ENCODE data around the gene TSPAN16. TPM values are rescaled to one million over a fixed set of nuclear protein-coding genes. Genes with fewer than 3 reads are reported as not detected.

The TSPAN16 gene
- polyA plus RNA-seq, 6 donors from 2014 or later = not detected

GRCh38 chr19:11261971-11262839 is 33.8 kb upstream of the TSPAN16 start, which contains the start of gene DOCK6:
Gene DOCK6 (minus strand): TSS chr19:11262524. CDS start chr19:11262440, 84 bp downstream.
- peak within 1 kb of the TSS; percentile 76 to 94 (median 84) for H3K4me3 Mint-ChIP-seq
- peaks cover 8 to 58% (median 25%) of the 10 kb centered on the region in 3 donors for H3K27me3 Mint-ChIP-seq
- H3K4me1 Mint-ChIP-seq = peaks cover 0 to 13% (median 4%) of the 10 kb centered on the region in 3 donors
- H3K27ac Mint-ChIP-seq = peak within 1 kb of the TSS in 3 of 6 donors; percentile 12 to 39 (median 14)
- H3K9me3 Mint-ChIP-seq = peaks cover 0 to 3% (median 0%) of the 10 kb centered on the region in 7 donors
- ATAC-seq (ENCODE audit: low read depth in 2 of 2) = peak; percentile 63 to 65
- peak; percentile 8 for DNase-seq
- no peaks in the 10 kb centered on the region for H3K36me3 Mint-ChIP-seq

DNA sequence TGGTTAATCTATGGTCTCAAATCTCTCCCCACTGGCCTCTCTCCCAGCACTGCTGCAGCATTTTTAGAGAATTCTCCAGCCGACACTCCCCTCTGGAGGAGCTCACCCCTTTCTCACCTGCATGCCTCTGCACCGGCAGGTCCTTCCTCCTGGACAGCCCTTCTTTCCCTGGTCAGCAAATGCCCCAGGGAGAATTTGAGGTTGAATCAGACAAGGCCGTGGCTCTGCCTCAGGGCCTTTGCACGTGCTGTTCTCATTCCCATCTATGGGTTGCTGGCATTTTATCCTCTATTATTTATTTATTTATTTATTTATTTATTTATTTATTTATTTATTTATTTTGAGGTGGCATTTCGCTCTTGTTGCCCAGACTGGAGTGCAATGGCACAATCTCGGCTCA is 32.2 kb upstream of the TSPAN16 start:
- Mint-ChIP-seq H3K27ac (no peak overlapping the region), H3K4me3 (peak overlapping the region in 4 of 8 donors; percentile 76 to 84 (median 80)), H3K9me3 (peaks cover 0 to 3% (median 0%) of the 10 kb centered on the region in 7 donors), H3K36me3 (no peaks in the 10 kb centered on the region), H3K4me1 (peaks cover 0 to 14% (median 4%) of the 10 kb centered on the region in 3 donors), H3K27me3 (peaks cover 8 to 66% (median 40%) of the 10 kb centered on the region in 3 donors)
- no peak for DNase-seq
- no peak for ATAC-seq (ENCODE audit: low read depth in 2 of 2)

- no peak for ATAC-seq (ENCODE audit: low read depth in 2 of 2)
- peak overlapping the region in 1 of 6 donors; percentile 94 for H3K27ac Mint-ChIP-seq
- peaks cover 12 to 67% (median 43%) of the 10 kb centered on the region in 3 donors for H3K27me3 Mint-ChIP-seq
- no peak for DNase-seq
- H3K4me3 Mint-ChIP-seq = peak overlapping the region in 6 of 8 donors; percentile 36 to 83 (median 63)
- H3K9me3 Mint-ChIP-seq = peaks cover 0 to 3% (median 0%) of the 10 kb centered on the region in 7 donors
- peaks cover 0 to 15% (median 4%) of the 10 kb centered on the region in 3 donors for H3K4me1 Mint-ChIP-seq
- H3K36me3 Mint-ChIP-seq = no peaks in the 10 kb centered on the region
Measured at GRCh38 chr19:11264452-11265176, 31.3 kb upstream of the TSPAN16 start.

- no peaks in the 10 kb centered on the region for H3K36me3 Mint-ChIP-seq
- DNase-seq = no peak
- ATAC-seq (ENCODE audit: low read depth in 2 of 2) = no peak
- H3K4me1 Mint-ChIP-seq = peaks cover 0 to 15% (median 4%) of the 10 kb centered on the region in 3 donors
- H3K27ac Mint-ChIP-seq = peak overlapping the region in 2 of 6 donors; percentile 25 to 75
- peaks cover 12 to 72% (median 43%) of the 10 kb centered on the region in 3 donors for H3K27me3 Mint-ChIP-seq
- peaks cover 0 to 3% (median 0%) of the 10 kb centered on the region in 7 donors for H3K9me3 Mint-ChIP-seq
- peak overlapping the region in 6 of 8 donors; percentile 32 to 83 (median 46) for H3K4me3 Mint-ChIP-seq
Measured at GRCh38 chr19:11265177-11265784, 30.7 kb upstream of the TSPAN16 start.

GRCh38 chr19:11265785-11266236 is 30.1 kb upstream of the TSPAN16 start:
- DNase-seq = no peak
- peaks cover 0 to 3% (median 0%) of the 10 kb centered on the region in 7 donors for H3K9me3 Mint-ChIP-seq
- H3K4me1 Mint-ChIP-seq = peaks cover 0 to 14% (median 4%) of the 10 kb centered on the region in 3 donors
- no peak for ATAC-seq (ENCODE audit: low read depth in 2 of 2)
- peak overlapping the region in 1 of 6 donors; percentile 72 for H3K27ac Mint-ChIP-seq
- no peaks in the 10 kb centered on the region for H3K36me3 Mint-ChIP-seq
- peaks cover 12 to 71% (median 43%) of the 10 kb centered on the region in 3 donors for H3K27me3 Mint-ChIP-seq
- H3K4me3 Mint-ChIP-seq = peak overlapping the region in 2 of 8 donors; percentile 48 to 72

GRCh38 chr19:11267316-11268085 is 28.5 kb upstream of the TSPAN16 start:
- peak overlapping the region in 2 of 6 donors; percentile 38 to 44 for H3K27ac Mint-ChIP-seq
- H3K36me3 Mint-ChIP-seq = no peaks in the 10 kb centered on the region
- ATAC-seq (ENCODE audit: low read depth in 2 of 2) = no peak
- DNase-seq = no peak
- peak overlapping the region in 1 of 8 donors; percentile 35 for H3K4me3 Mint-ChIP-seq
- H3K9me3 Mint-ChIP-seq = no peaks in the 10 kb centered on the region
- peaks cover 9 to 60% (median 43%) of the 10 kb centered on the region in 3 donors for H3K27me3 Mint-ChIP-seq
- H3K4me1 Mint-ChIP-seq = peaks cover 0 to 7% (median 4%) of the 10 kb centered on the region in 3 donors

- no peaks in the 10 kb centered on the region for H3K9me3 Mint-ChIP-seq
- peaks cover 0 to 4% (median 2%) of the 10 kb centered on the region in 3 donors for H3K4me1 Mint-ChIP-seq
- no peak for ATAC-seq (ENCODE audit: low read depth in 2 of 2)
- no peak overlapping the region for H3K4me3 Mint-ChIP-seq
- H3K27me3 Mint-ChIP-seq = peaks cover 9 to 55% (median 49%) of the 10 kb centered on the region in 3 donors
- no peaks in the 10 kb centered on the region for H3K36me3 Mint-ChIP-seq
- H3K27ac Mint-ChIP-seq = no peak overlapping the region
- DNase-seq = no peak
Measured at GRCh38 chr19:11268783-11269267, 27.1 kb upstream of the TSPAN16 start.

DNA sequence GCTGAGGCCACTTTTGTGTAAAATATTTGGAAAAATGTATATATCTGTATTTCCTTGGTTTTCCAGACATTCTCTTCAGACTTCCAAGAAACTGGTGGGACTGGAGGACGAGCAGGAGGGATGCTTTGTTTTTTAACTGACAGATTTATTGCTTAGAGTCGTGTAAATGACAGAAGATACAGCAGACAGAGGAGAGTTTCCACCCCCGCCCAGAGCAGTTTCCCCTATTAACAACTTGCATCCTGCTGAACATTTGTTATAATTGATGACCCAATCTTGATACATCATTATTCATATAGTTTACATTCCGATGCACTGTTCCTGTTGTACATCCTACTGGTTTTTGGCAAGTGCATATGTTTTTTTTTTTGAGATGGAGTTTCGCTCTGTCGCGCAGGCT is 26.6 kb upstream of the TSPAN16 start:
- ATAC-seq (ENCODE audit: low read depth in 2 of 2) = no peak
- DNase-seq = no peak
- Mint-ChIP-seq H3K27me3 (peaks cover 6 to 54% (median 48%) of the 10 kb centered on the region in 3 donors), H3K4me1 (peaks cover 0 to 4% (median 2%) of the 10 kb centered on the region in 3 donors), H3K27ac (peak overlapping the region in 2 of 6 donors; percentile 6 to 22), H3K9me3 (no peaks in the 10 kb centered on the region), H3K4me3 (no peak overlapping the region), H3K36me3 (no peaks in the 10 kb centered on the region)

DNA sequence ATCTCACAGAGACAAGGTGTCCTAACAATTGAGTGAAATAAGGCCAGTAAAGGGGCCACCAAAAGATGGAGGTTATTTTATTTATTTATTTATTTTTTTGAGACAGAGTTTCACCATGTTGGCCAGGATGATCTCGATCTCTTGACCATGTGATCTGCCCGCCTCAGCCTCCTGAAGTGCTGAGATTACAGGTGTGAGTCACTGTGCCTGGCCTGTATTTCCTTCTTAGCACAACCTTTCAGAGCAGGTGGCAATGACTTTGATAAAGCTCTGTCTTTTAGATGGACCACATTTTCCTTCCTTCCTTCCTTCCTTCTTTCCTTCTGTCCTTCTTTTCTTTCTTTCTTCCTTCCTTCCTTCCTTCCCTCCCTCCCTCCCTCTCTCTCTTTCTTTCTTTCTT is 22.7 kb upstream of the TSPAN16 start:
- no peak overlapping the region for H3K4me3 Mint-ChIP-seq
- no peak overlapping the region for H3K27ac Mint-ChIP-seq
- H3K36me3 Mint-ChIP-seq = no peaks in the 10 kb centered on the region
- H3K9me3 Mint-ChIP-seq = peaks cover 0 to 10% (median 3%) of the 10 kb centered on the region in 7 donors
- peaks cover 18 to 41% (median 35%) of the 10 kb centered on the region in 3 donors for H3K27me3 Mint-ChIP-seq
- ATAC-seq (ENCODE audit: low read depth in 2 of 2) (no peak), DNase-seq (no peak)
- peaks cover 0 to 2% (median 0%) of the 10 kb centered on the region in 3 donors for H3K4me1 Mint-ChIP-seq

DNA sequence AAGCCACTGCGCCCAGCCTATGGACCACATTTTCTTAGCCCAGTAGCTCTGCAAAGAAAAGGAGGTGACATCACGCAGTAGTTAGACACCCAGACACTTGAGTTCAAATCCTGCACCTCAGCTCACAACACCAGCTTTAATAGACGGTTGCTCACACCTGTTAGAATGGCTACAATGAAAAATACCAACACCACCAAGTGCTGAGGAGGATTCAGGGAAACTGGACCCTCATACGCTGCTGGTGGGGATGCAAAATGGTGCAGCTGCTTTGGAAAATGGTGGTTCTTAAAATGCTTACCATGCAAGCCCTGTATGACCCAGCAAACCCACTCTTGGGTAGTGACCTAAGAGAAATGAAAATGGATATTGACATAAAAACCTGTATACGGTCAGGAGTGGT is 22.0 kb upstream of the TSPAN16 start:
- peaks cover 0 to 12% (median 4%) of the 10 kb centered on the region in 7 donors for H3K9me3 Mint-ChIP-seq
- ATAC-seq (ENCODE audit: low read depth in 2 of 2) (no peak), DNase-seq (no peak)
- H3K27me3 Mint-ChIP-seq = peaks cover 18 to 38% (median 30%) of the 10 kb centered on the region in 3 donors
- no peak overlapping the region for H3K27ac Mint-ChIP-seq
- H3K4me3 Mint-ChIP-seq = peak overlapping the region in 1 of 8 donors; percentile 20
- no peaks in the 10 kb centered on the region for H3K36me3 Mint-ChIP-seq
- no peaks in the 10 kb centered on the region for H3K4me1 Mint-ChIP-seq

GRCh38 chr19:11274533-11275086 is 21.4 kb upstream of the TSPAN16 start:
- peaks cover 2 to 16% (median 6%) of the 10 kb centered on the region in 7 donors for H3K9me3 Mint-ChIP-seq
- no peak overlapping the region for H3K4me3 Mint-ChIP-seq
- H3K27ac Mint-ChIP-seq = peak overlapping the region in 1 of 6 donors; percentile 30
- peaks cover 2 to 3% (median 2%) of the 10 kb centered on the region in 3 donors for H3K4me1 Mint-ChIP-seq
- H3K27me3 Mint-ChIP-seq = peaks cover 17 to 41% (median 29%) of the 10 kb centered on the region in 3 donors
- ATAC-seq (ENCODE audit: low read depth in 2 of 2) (no peak), DNase-seq (no peak)
- H3K36me3 Mint-ChIP-seq = peaks cover 0 to 3% of the 10 kb centered on the region in 2 donors

DNA sequence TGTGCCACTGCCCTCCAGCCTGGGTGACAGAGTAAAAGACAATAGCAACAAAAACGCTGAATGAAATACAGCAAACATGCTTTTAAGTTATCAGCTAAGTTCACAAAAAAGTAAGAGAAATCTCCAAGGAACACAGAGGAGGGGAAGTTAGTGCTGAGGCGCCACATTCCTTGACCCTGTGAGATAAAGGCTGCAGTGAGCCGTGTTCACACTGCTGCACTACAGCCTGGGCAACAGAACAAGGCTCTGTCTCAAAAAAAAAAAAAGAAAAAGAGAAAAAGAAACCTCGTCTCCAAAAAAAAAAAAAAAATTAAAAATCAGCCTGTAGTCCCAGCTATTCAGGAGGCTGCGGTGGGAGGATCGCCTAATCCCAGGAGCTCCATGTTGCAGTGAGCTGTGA is 17.3 kb upstream of the TSPAN16 start:
- Mint-ChIP-seq H3K4me1 (peaks cover 4 to 8% (median 6%) of the 10 kb centered on the region in 3 donors), H3K36me3 (peaks cover 0 to 6% of the 10 kb centered on the region in 2 donors), H3K4me3 (no peak overlapping the region), H3K27ac (no peak overlapping the region), H3K27me3 (peaks cover 23 to 47% (median 25%) of the 10 kb centered on the region in 3 donors), H3K9me3 (peaks cover 5 to 19% (median 11%) of the 10 kb centered on the region in 7 donors)
- no peak for ATAC-seq (ENCODE audit: low read depth in 2 of 2)
- no peak for DNase-seq
